GM23338 (cell line): ENCODE measurements around the gene TBC1D5.

ENCODE experiments used
- CREB1 ChIP-seq: fragments of 250-450 bp; sonication (Bioruptor Pico); IDR thresholded peaks from 2 replicates; pipeline ENCODE4 v1.5.0; 2020; ENCODE audit warnings: low read depth, mild to moderate bottlenecking, moderate library complexity
- CTCF ChIP-seq, 2 experiments: fragments of 200-600 bp in 1 of 2; sonication (generic) in 1 of 2; conservative IDR thresholded peaks; 2 replicates each; pipeline versions ENCODE4 v1.5.1 to v1.6.1; 2016 to 2017; ENCODE audit warnings: antibody characterized with exemption in 2 of 2, low read depth in 2 of 2, mild to moderate bottlenecking in 2 of 2, moderate library complexity in 1 of 2
- EZH2 ChIP-seq: fragments of 200-600 bp; sonication (generic); IDR thresholded peaks from one replicate; pipeline ENCODE4 v1.8.0; 2017; ENCODE audit warnings: antibody characterized with exemption, mild to moderate bottlenecking, low read depth; ENCODE audit not compliant: unreplicated experiment
- EZH2phosphoT487 ChIP-seq: fragments of 200-600 bp; sonication (generic); IDR thresholded peaks from one replicate; pipeline ENCODE4 v1.8.1; 2018; ENCODE audit warnings: antibody characterized with exemption; ENCODE audit not compliant: unreplicated experiment
- JUNB ChIP-seq: IDR thresholded peaks from one replicate; pipeline ENCODE4 v1.6.1; 2016; ENCODE audit warnings: antibody characterized with exemption; ENCODE audit not compliant: unreplicated experiment
- POLR2AphosphoS5 ChIP-seq: IDR thresholded peaks from 2 replicates; pipeline ENCODE4 v1.6.1; 2016; ENCODE audit warnings: antibody characterized with exemption, low read depth

DNA sequence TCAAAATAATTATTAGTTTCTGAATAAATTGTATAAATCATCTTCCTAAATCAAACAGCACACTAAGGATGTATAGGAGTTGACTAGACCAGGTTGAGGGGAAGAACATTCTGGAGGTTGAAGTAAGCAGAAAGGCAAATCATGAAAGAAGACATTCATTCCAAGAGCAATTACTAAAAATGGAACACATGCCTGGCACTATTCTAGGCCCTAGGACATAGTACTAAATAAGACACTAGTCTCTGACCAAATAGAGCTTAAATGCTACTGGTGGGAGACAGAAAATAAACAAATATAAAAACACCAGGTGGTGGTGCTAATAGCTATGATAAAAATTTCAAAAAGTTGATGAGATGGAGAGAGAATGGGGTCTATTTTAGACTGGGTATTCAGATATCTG is 190.1 kb downstream of the TBC1D5 start:
- TF ChIP-seq EZH2: no peak
- TF ChIP-seq CREB1 (CRISPR knock-in tag): no peak
- TF ChIP-seq CTCF (conservative IDR thresholded peaks at IDR 0.05; ENCODE audit: low read depth in 2 of 2): no peak
- TF ChIP-seq JUNB: no peak
- no peak for TF ChIP-seq EZH2phosphoT487
- TF ChIP-seq POLR2AphosphoS5: no peak
